Hepatocyte (in vitro differentiated cells): Measurements from ENCODE around the gene PAXX.

Source experiments
- EZH2 ChIP-seq: fragments of 200-600 bp; sonication (generic); IDR thresholded peaks from 2 replicates; pipeline ENCODE4 v1.6.1; 2016; ENCODE audit warnings: antibody characterized with exemption, mild to moderate bottlenecking, borderline replicate concordance
- EZH2phosphoT487 ChIP-seq: fragments of 200-600 bp; sonication (generic); IDR thresholded peaks from one replicate; pipeline ENCODE4 v1.6.1; 2018; ENCODE audit warnings: antibody characterized with exemption, mild to moderate bottlenecking, low read depth, moderate library complexity; ENCODE audit not compliant: unreplicated experiment, severe bottlenecking
- TF ChIP-seq, protein P1 (sequence below): fragments of 200-600 bp; sonication (generic); IDR thresholded peaks from 2 replicates; pipeline ENCODE4 v1.5.1; 2016; ENCODE audit warnings: antibody characterized with exemption, mild to moderate bottlenecking; ENCODE audit not compliant: poor library complexity

DNA sequence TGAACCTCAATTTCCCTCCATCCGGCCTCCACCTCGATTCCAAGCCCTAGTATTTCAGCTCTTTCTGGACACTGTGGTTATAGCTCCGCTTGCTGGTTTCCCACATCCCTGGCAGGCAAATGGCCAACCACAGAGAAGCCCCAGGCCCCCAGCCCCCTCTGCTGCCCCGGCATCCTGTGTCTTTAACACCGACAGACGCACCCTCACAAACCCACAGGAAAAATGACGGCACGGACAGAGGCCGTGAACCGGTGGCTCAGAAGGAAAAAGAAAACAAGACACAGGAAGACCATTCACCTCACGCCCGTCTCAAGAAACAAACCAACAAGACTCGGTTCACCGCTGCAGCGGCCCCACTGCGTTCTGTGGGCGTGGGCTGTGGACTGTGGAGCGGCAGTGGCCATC lies 5.6 kb downstream of the PAXX start:
- TF ChIP-seq, protein P1, sequence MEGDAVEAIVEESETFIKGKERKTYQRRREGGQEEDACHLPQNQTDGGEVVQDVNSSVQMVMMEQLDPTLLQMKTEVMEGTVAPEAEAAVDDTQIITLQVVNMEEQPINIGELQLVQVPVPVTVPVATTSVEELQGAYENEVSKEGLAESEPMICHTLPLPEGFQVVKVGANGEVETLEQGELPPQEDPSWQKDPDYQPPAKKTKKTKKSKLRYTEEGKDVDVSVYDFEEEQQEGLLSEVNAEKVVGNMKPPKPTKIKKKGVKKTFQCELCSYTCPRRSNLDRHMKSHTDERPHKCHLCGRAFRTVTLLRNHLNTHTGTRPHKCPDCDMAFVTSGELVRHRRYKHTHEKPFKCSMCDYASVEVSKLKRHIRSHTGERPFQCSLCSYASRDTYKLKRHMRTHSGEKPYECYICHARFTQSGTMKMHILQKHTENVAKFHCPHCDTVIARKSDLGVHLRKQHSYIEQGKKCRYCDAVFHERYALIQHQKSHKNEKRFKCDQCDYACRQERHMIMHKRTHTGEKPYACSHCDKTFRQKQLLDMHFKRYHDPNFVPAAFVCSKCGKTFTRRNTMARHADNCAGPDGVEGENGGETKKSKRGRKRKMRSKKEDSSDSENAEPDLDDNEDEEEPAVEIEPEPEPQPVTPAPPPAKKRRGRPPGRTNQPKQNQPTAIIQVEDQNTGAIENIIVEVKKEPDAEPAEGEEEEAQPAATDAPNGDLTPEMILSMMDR = no peak
- TF ChIP-seq EZH2phosphoT487 = no peak
- no peak for TF ChIP-seq EZH2
